ENCODE data around the gene SNRNP48. TPM values are rescaled to one million over a fixed set of nuclear protein-coding genes. Genes with fewer than 3 reads are reported as not detected.

SNRNP48 gene
- total and polyA plus RNA-seq, 10 of the 15 experiments (the other 5 are each of a cell fraction or from before 2014, with no cell fraction given), result 3.2 to 14.4 (median 8.9) TPM

GRCh38 chr6:7557652-7558051 is 32.3 kb upstream of the SNRNP48 start:
- Histone ChIP-seq H3K36me3 (ENCODE audit: control insufficient read depth in 2 of 2, insufficient read depth in 2 of 2, low read length in 1 of 2) (no peaks in the 10 kb centered on the region), H3K9ac (ENCODE audit: control insufficient read depth, insufficient read depth, low read length) (no peak overlapping the region), H3K27ac (ENCODE audit: control insufficient read depth, insufficient read depth) (no peak overlapping the region), H3K4me3 (no peak overlapping the region), H4K20me1 (ENCODE audit: control insufficient read depth, insufficient read depth) (no peaks in the 10 kb centered on the region), H3K4me2 (ENCODE audit: control insufficient read depth, insufficient read depth) (no peak overlapping the region), H3K9me3 (replicated peaks; ENCODE audit: control insufficient read depth, insufficient read depth, low read length) (no peaks in the 10 kb centered on the region), H3K4me1 (ENCODE audit: control insufficient read depth, insufficient read depth, low read length) (no peaks in the 10 kb centered on the region), H3K27me3 (replicated peaks in 1 of 2; ENCODE audit: control insufficient read depth in 2 of 2, insufficient read depth in 2 of 2, low read length in 1 of 2) (0 out of 4 replicates have a peak, but pooled peaks cover 1 to 4% of the 10 kb centered on the region in 2 experiments), H3K79me2 (ENCODE audit: control insufficient read depth, insufficient read depth, low read length) (no peaks in the 10 kb centered on the region), H2AFZ (ENCODE audit: control insufficient read depth, low read depth, low read length) (no peak overlapping the region)
- POLR2A ChIA-PET, result no interaction called here
- in situ Hi-C loops (cut with MboI), result no loop called here
- ATAC-seq (no peak), DNase-seq (ENCODE audit: low read depth, low spot score) (no peak), FAIRE-seq (no peak)
- RAD21 ChIA-PET (ENCODE audit: unreplicated experiment), result no interaction called here
- CTCF ChIA-PET, result no interaction called here
- intact Hi-C loops (cut with micrococcal nuclease; ENCODE audit: unreplicated experiment), result no loop called here
- SMC1A ChIA-PET (ENCODE audit: uncharacterized antibody, unreplicated experiment), result interaction anchor here (0.7 kb wide), 1 partner anchor 1612 kb away, joined by 3 read pairs; no protein-coding TSS in a partner anchor
- 53% methylated on average over 2 of the region's 2 CpGs for WGBS (ENCODE audit: insufficient coverage, insufficient replicate concordance, low lambda C conversion rate, missing lambda C conversion rate)
- no TSS peak for BruUV-seq (replicated peaks)
- TF ChIP-seq ZZZ3 (IDR thresholded peaks at IDR 0.05; ENCODE audit: control insufficient read depth, insufficient read length, low read depth), result no peak
- no peak for TF ChIP-seq TAF1 (IDR thresholded peaks at IDR 0.05; ENCODE audit: borderline replicate concordance, low read depth, low read length)
- TF ChIP-seq STAT3 (IDR thresholded peaks at IDR 0.05; ENCODE audit: low read depth, low read length), result no peak
- no peak for TF ChIP-seq RUNX3 (IDR thresholded peaks at IDR 0.05; ENCODE audit: low read length)
- no peak for TF ChIP-seq CREM (IDR thresholded peaks at IDR 0.05; ENCODE audit: low read depth)
- no peak for TF ChIP-seq RELA (IDR thresholded peaks at IDR 0.05; ENCODE audit: borderline replicate concordance, partially characterized antibody)
- no peak for TF ChIP-seq POU2F2 (IDR thresholded peaks at IDR 0.05; ENCODE audit: borderline replicate concordance, low read depth, low read length)
- TF ChIP-seq NR2C2 (IDR thresholded peaks at IDR 0.05; ENCODE audit: borderline replicate concordance, control insufficient read depth, insufficient read length, low read depth), result no peak
- no peak for TF ChIP-seq BRCA1 (IDR thresholded peaks at IDR 0.05; ENCODE audit: low read depth, low read length)
- no peak for TF ChIP-seq CHD4 (IDR thresholded peaks at IDR 0.05)
- TF ChIP-seq MYB (IDR thresholded peaks at IDR 0.05; ENCODE audit: borderline replicate concordance, low read depth, low read length), result no peak
- no peak for TF ChIP-seq STAT1 (conservative IDR thresholded peaks at IDR 0.05)
- no peak for TF ChIP-seq MYC (IDR thresholded peaks at IDR 0.05; ENCODE audit: insufficient read depth, insufficient read length, insufficient replicate concordance, low read length, severe bottlenecking)
- no peak for TF ChIP-seq FOS (IDR thresholded peaks at IDR 0.05; ENCODE audit: borderline replicate concordance, extremely low read depth, insufficient read length)
- no peak for TF ChIP-seq FOXM1 (IDR thresholded peaks at IDR 0.05; ENCODE audit: low read depth, low read length)
- no peak for TF ChIP-seq BMI1 (IDR thresholded peaks at IDR 0.05; ENCODE audit: borderline replicate concordance)
- TF ChIP-seq REST (IDR thresholded peaks at IDR 0.05; ENCODE audit: low read depth, low read length), result no peak
